Cardiac muscle cell (in vitro differentiated cells and primary cell): ENCODE measurements around the gene NKAP. TPM values are rescaled to one million over a fixed set of nuclear protein-coding genes. Genes with fewer than 3 reads are reported as not detected.
"Not testable (repeated sequence)": the region's sequence is repeated elsewhere in the genome, so short reads cannot be mapped to it uniquely, and the experiment has no call there.

ENCODE experiments used
- DNase-seq, 2 donors: peaks; one replicate each; pipeline versions ENCODE4 v3.0.0 to v3.0.0-alpha.2; 2010 to 2017; ENCODE audit warnings: low read depth in 1 of 2, low spot score in 1 of 2
- H3K27ac ChIP-seq: fragments of 200-600 bp; sonication (generic); 2 replicates; pipeline ENCODE4 v1.5.1; 2016
- H3K27me3 ChIP-seq: fragments of 200-600 bp; sonication (generic); 2 replicates; pipeline ENCODE4 v1.6.0; 2016; ENCODE audit warnings: control low read depth
- H3K36me3 ChIP-seq: fragments of 200-600 bp; sonication (generic); 2 replicates; pipeline ENCODE4 v1.5.1; 2016; ENCODE audit warnings: control low read depth
- H3K4me1 ChIP-seq: fragments of 200-600 bp; sonication (generic); 2 replicates; pipeline ENCODE4 v1.8.1; 2017; ENCODE audit warnings: low read depth, mild to moderate bottlenecking, mixed run types
- H3K4me3 ChIP-seq: fragments of 200-600 bp; sonication (generic); 2 replicates; pipeline ENCODE4 v1.5.1; 2016; ENCODE audit warnings: mild to moderate bottlenecking
- H3K9me3 ChIP-seq: fragments of 200-600 bp; sonication (generic); 2 replicates; pipeline ENCODE4 v1.5.1; 2017; ENCODE audit warnings: low read depth, mild to moderate bottlenecking, control low read depth
- polyA plus RNA-seq: library from polyadenylated mRNA; unstranded; fragments of >200 nt; fragmentation: Nextera tagmentation; extraction: Ambion mirVana; gene quantifications from 2 replicates; pipeline ENCODE4 v1.2.1, GENCODE V29; 2016
- total RNA-seq: library from RNA; depleted of rRNA; stranded (reverse); fragments of >200 nt; gene quantifications from 2 replicates; pipeline ENCODE4 v1.2.3, GENCODE V29; 2016
- TF ChIP-seq, protein P1 (sequence below): IDR thresholded peaks from 2 replicates; pipeline ENCODE4 v1.5.1; 2012; ENCODE audit warnings: low read depth, mild to moderate bottlenecking, low read length

Gene NKAP
- total and polyA plus RNA-seq, 2 experiments from 2014 or later, result 5.6 to 8.3 TPM

DNA sequence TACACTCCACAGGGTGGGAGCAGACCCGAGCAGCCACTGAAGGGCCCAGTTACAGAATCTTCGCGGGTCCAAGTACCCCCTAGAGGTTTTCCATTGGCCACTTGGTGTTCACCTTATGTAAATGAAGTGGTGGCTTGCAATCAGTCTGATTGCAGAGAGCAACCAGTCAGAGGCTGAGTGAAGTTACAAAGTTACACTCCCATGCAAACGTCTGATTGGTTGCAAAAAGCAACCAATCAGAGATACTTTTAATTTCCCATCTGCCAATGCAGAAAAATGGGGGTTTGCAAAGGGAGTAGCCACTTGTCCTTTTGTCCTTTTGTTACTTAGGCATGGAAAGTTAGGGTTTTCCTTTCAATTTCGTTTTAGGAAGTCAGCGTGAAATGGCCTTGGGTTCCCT, 27.0 kb upstream of the NKAP start:
- Histone ChIP-seq H3K27ac (no peak overlapping the region), H3K4me1 (no peaks in the 10 kb centered on the region), H3K36me3 (no peaks in the 10 kb centered on the region), H3K4me3 (no peak overlapping the region), H3K27me3 (no peaks in the 10 kb centered on the region), H3K9me3 (no peaks in the 10 kb centered on the region)
- TF ChIP-seq, protein P1, sequence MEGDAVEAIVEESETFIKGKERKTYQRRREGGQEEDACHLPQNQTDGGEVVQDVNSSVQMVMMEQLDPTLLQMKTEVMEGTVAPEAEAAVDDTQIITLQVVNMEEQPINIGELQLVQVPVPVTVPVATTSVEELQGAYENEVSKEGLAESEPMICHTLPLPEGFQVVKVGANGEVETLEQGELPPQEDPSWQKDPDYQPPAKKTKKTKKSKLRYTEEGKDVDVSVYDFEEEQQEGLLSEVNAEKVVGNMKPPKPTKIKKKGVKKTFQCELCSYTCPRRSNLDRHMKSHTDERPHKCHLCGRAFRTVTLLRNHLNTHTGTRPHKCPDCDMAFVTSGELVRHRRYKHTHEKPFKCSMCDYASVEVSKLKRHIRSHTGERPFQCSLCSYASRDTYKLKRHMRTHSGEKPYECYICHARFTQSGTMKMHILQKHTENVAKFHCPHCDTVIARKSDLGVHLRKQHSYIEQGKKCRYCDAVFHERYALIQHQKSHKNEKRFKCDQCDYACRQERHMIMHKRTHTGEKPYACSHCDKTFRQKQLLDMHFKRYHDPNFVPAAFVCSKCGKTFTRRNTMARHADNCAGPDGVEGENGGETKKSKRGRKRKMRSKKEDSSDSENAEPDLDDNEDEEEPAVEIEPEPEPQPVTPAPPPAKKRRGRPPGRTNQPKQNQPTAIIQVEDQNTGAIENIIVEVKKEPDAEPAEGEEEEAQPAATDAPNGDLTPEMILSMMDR, result no peak
- DNase-seq, result no peak

DNA sequence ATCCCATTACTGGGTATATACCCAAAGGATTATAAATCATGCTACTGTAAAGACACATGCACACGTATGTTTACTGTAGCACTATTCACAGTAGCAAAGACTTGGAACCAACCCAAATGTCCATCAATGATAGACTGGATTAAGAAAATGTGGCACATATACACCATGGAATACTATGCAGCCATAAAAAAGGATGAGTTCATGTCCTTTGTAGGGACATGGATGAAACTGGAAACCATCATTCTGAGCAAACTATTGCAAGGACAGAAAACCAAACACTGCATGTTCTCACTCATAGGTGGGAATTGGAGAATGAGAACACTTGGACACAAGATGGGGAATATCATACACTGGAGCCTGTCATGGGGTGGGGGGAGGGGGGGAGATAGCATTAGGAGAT, 23.3 kb upstream of the NKAP start:
- not testable (repeated sequence) for H3K36me3 ChIP-seq, H3K9me3 ChIP-seq, H3K27ac ChIP-seq, H3K27me3 ChIP-seq, DNase-seq, H3K4me3 ChIP-seq, H3K4me1 ChIP-seq

DNA sequence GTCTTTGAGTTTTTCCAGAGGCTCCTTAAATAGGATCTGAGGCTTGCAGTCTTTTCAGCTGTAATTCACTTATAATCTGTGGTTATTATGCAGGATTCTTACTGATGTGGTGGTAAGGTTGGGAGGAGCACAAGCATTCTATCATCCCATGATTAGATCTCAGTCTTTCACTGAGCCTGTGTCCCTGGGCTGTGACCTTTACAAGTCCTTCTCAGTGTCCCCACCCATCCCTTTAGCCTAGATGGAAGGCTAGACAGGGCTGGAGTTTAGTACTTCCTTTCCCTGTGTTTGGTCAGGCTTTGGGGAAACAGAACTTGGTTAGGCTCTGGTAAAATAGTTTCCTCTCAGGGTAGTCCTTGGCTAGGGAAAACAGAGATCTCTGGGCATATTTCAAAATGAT, 17.1 kb upstream of the NKAP start:
- Histone ChIP-seq H3K4me1 (no peaks in the 10 kb centered on the region), H3K27ac (no peak overlapping the region), H3K27me3 (no peaks in the 10 kb centered on the region), H3K4me3 (no peak overlapping the region), H3K36me3 (no peaks in the 10 kb centered on the region), H3K9me3 (no peaks in the 10 kb centered on the region)
- no peak for DNase-seq
- TF ChIP-seq, protein P1, result no peak

DNA sequence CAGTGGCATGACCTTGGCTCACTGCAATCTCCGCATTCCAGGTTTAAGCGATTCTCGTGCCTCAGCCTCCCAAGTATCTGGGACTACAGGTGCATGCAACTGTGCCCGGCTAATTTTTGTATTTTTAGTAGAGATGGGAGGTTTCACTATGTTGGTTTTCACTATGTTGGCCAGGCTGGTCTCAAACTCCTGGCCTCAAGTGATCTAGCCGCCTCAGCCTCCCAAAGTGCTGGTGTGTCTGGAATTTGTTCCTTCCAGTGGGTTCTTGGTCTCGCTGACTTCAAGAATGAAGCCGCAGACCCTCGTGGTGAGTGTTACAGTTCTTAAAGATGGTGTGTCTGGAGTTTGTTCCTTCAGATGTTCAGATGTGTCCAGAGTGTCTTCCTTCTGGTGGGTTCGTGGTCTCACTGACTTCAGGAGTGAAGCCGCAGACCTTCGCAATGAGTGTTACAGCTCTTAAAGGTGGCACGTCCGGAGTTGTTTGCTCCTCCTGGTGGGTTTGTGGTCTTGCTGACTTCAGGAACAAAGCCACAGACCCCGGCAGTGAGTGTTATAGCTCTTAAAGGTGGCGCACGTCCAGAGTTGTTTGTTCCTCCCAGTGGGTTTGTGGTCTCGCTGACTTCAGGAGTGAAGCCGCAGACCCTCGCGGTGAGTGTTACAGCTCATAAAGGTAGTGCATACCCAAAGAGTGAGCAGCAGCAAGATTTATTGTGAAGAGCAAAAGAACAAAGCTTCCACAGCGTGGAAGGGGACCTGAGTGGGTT, 12.4 kb upstream of the NKAP start:
- H3K27me3 ChIP-seq, H3K9me3 ChIP-seq, H3K36me3 ChIP-seq, DNase-seq, H3K27ac ChIP-seq, H3K4me1 ChIP-seq, H3K4me3 ChIP-seq: not testable (repeated sequence)

DNA sequence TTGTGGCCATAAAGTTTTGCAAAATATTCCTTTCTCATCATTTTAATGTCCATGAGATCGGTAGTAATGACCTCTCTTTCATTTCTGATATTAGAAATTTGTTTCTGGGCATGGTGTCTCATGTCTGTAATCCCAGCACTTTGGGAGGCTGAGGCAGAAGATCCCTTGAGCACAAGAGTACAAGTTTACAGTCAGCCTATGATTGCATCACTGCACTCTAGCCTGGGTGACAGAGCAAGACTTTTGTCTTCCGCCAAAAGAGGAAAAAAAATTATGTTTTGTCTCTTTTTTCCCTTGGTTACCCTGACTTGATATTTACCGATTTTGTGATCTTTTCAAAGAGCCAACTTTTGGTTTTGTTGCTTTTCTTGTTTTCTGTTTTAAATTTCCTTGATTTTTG, 10.8 kb upstream of the NKAP start:
- H3K4me3 ChIP-seq, result no peak overlapping the region
- H3K36me3 ChIP-seq, result no peaks in the 10 kb centered on the region
- no peak for DNase-seq
- H3K9me3 ChIP-seq, result no peaks in the 10 kb centered on the region
- TF ChIP-seq, protein P1, result no peak
- H3K27ac ChIP-seq, result no peak overlapping the region
- no peaks in the 10 kb centered on the region for H3K27me3 ChIP-seq
- H3K4me1 ChIP-seq, result no peaks in the 10 kb centered on the region

DNA sequence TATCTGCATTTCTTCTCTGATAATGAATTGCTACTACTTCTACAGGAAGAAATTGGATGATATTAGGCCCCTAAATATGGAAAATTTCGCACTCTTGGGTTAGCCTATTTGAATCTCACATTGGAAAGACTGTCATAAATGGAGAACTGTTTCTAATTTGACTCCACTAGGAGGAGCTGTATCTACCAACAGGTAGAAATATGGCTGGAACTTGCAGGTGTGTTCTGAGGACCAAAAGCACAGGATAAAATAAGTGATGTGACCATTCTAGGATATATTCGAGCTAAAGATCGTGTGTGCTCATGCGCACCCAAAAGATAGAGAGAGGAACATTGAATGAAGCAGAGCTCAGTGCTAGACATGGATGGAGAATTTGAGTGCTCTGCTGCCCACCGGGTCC, 4.8 kb upstream of the NKAP start:
- Histone ChIP-seq H3K27ac (no peak overlapping the region), H3K36me3 (no peaks in the 10 kb centered on the region), H3K9me3 (no peaks in the 10 kb centered on the region), H3K27me3 (no peaks in the 10 kb centered on the region), H3K4me3 (no peak overlapping the region), H3K4me1 (no peaks in the 10 kb centered on the region)
- no peak for DNase-seq
- TF ChIP-seq, protein P1, result no peak
